ENCODE data around the gene LGALS4.
A peak's percentile ranks its signal among the peaks of the same experiment; 100 is the strongest.

LGALS4 gene

DNA sequence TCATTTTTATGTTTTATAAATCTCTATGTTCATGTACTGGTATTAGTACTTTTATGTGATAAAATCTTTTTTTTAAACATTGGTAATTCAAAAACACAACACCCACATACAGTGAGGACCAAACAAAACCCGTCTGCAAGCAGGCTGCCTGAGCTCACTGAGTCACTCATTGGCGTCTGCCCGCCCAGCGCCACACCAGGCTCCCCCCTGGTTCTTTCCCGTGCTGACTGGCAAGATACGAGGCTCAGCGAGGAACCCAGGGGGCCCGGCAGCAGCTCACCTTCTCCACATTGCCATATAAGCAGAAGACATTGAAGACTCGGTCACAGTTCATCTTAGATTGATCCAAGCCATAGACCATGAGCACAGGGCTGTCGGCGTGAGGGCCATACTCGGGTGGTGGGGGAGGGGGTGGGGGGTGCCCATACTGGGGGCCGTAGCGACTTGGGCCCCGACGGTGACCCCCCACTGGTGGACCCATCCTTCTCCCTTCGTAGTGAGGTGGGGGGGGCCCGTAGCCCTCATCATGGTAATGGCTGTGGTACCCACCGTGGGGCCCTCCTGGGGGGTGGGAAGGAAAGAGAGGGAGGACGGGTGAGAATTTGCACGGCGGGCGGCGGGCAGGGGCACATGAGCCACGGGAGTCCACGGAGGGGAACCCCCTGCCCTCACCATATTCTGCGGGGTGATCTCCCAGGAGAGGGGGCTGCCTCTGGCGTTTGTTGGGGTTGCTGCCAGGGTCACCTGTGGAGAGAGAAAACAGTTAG, 27.3 kb upstream of the LGALS4 start:
- H3K4me2 ChIP-seq, result no peak overlapping the region
- TF ChIP-seq, protein P1, sequence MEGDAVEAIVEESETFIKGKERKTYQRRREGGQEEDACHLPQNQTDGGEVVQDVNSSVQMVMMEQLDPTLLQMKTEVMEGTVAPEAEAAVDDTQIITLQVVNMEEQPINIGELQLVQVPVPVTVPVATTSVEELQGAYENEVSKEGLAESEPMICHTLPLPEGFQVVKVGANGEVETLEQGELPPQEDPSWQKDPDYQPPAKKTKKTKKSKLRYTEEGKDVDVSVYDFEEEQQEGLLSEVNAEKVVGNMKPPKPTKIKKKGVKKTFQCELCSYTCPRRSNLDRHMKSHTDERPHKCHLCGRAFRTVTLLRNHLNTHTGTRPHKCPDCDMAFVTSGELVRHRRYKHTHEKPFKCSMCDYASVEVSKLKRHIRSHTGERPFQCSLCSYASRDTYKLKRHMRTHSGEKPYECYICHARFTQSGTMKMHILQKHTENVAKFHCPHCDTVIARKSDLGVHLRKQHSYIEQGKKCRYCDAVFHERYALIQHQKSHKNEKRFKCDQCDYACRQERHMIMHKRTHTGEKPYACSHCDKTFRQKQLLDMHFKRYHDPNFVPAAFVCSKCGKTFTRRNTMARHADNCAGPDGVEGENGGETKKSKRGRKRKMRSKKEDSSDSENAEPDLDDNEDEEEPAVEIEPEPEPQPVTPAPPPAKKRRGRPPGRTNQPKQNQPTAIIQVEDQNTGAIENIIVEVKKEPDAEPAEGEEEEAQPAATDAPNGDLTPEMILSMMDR (conservative IDR thresholded peaks at IDR 0.05; ENCODE audit: low read depth, low read length), result no peak
- peaks cover 42% of the 10 kb centered on the region; the same call in 1 of the 2 replicates for H3K36me3 ChIP-seq (ENCODE audit: insufficient read depth)
- no peaks in the 10 kb centered on the region for H3K4me1 ChIP-seq (ENCODE audit: low read depth, poor library complexity, severe bottlenecking)
- no peak overlapping the region for H3K4me3 ChIP-seq (IDR thresholded peaks at IDR 0.05; ENCODE audit: insufficient read depth, low read depth, low read length)
- H4K20me1 ChIP-seq (ENCODE audit: insufficient read depth), result no peaks in the 10 kb centered on the region; the same call in 1 of the 2 replicates
- no peaks in the 10 kb centered on the region; the same call in 1 of the 2 replicates for H3K27me3 ChIP-seq (ENCODE audit: insufficient read depth, low read depth)
- H3K27ac ChIP-seq, result no peak overlapping the region
- no peak overlapping the region for H2AFZ ChIP-seq (ENCODE audit: low read depth)
- H3K79me2 ChIP-seq (ENCODE audit: insufficient read depth, low read depth), result peaks cover 35% of the 10 kb centered on the region
- H3K9ac ChIP-seq, result no peak overlapping the region

DNA sequence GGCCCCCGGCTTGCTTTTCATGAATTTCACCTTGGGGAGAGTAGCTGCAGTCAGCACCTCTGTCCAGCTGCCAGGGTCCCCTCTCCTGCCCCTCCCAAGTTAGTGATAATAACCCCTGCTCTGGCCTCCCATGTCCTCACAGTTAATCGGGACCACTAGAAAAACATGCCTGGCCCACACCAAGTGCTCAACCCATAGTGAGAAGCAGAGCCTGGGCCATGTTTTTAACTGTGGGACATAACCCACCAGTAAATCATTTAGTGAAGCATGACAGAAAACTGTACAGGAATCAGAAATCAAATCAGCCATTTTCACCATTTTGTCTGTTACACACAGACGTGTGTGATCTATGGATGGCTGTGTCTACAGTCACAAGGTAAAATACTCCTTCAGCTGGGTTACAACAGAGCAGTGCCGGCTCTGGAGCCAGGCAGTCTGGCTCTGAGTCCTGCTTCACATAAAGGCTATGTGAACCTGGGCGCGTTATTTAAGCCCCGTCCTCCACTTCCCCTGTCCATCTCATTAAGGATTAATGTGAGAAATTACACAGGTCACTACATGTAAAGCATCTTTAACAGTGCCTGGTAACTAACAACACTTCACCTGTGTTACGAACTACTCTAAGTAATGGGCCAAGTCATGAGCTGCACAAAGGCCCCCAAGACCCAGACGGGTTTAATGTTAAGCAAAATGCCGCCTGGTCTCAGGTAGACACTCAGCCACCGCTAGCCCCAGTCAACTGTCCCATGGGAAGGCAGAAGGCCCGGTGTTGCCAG, 26.4 kb upstream of the LGALS4 start:
- Histone ChIP-seq H3K4me1 (ENCODE audit: low read depth, poor library complexity, severe bottlenecking) (no peaks in the 10 kb centered on the region), H3K27me3 (ENCODE audit: insufficient read depth, low read depth) (no peaks in the 10 kb centered on the region; the same call in 1 of the 2 replicates), H3K27ac (0 out of 2 replicates have a peak overlapping the region, but pooled peaks have one; percentile 6), H3K79me2 (ENCODE audit: insufficient read depth, low read depth) (peaks cover 27% of the 10 kb centered on the region; the same call in 1 of the 2 replicates), H2AFZ (ENCODE audit: low read depth) (no peak overlapping the region), H4K20me1 (ENCODE audit: insufficient read depth) (no peaks in the 10 kb centered on the region), H3K4me2 (no peak overlapping the region), H3K36me3 (ENCODE audit: insufficient read depth) (peaks cover 35% of the 10 kb centered on the region; the same call in 1 of the 2 replicates), H3K9ac (no peak overlapping the region), H3K4me3 (IDR thresholded peaks at IDR 0.05; ENCODE audit: insufficient read depth, low read depth, low read length) (no peak overlapping the region)
- TF ChIP-seq, protein P1 (conservative IDR thresholded peaks at IDR 0.05; ENCODE audit: low read depth, low read length), result no peak

DNA sequence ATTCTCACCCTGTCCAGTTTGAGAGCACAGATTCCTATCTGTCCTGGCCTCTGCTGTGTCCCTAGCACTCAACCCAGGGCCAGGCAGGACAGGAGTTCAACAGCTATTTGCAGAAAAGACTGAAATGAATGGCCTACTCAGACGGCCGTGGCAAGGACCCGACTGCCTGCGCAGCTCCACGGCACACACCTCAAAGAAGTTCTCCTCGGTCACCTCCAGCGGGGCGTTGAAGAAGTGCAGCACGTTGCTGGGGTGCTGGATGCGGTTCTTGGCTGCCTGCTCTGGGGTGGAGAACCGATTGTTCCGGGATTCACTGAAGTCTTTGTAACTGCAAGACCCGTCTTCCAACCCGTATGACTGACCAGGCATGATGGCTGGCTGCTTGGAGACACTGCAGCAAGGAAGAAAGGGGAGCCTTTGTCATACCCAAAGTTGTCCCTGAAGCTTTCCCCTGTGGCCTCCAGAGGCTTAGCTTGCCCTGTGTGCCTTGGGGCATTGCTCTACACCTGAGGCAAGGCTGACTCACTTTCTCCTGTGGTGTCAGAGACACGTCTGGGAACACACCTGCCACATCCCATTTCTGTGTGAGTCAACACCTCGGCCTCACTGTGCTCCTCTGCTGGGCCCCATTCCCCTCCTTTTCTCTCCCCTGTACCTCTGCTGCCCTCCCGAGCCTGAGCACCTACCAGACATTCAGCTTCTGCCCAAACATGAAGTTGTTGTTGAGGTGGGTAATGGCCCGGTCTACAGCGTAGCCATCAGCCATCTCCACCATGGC, 25.7 kb upstream of the LGALS4 start:
- H3K4me3 ChIP-seq (IDR thresholded peaks at IDR 0.05; ENCODE audit: insufficient read depth, low read depth, low read length), result no peak overlapping the region
- peaks cover 19% of the 10 kb centered on the region; the same call in 1 of the 2 replicates for H3K79me2 ChIP-seq (ENCODE audit: insufficient read depth, low read depth)
- 0 out of 2 replicates have a peak overlapping the region, but pooled peaks have one; percentile 6 for H3K27ac ChIP-seq
- TF ChIP-seq, protein P1 (conservative IDR thresholded peaks at IDR 0.05; ENCODE audit: low read depth, low read length), result no peak
- H3K4me2 ChIP-seq, result no peak overlapping the region
- no peak overlapping the region for H3K9ac ChIP-seq
- no peaks in the 10 kb centered on the region for H4K20me1 ChIP-seq (ENCODE audit: insufficient read depth)
- H3K36me3 ChIP-seq (ENCODE audit: insufficient read depth), result peaks cover 28% of the 10 kb centered on the region; the same call in 1 of the 2 replicates
- no peaks in the 10 kb centered on the region; the same call in 1 of the 2 replicates for H3K27me3 ChIP-seq (ENCODE audit: insufficient read depth, low read depth)
- peaks cover 2% of the 10 kb centered on the region for H3K4me1 ChIP-seq (ENCODE audit: low read depth, poor library complexity, severe bottlenecking)
- H2AFZ ChIP-seq (ENCODE audit: low read depth), result no peak overlapping the region

DNA sequence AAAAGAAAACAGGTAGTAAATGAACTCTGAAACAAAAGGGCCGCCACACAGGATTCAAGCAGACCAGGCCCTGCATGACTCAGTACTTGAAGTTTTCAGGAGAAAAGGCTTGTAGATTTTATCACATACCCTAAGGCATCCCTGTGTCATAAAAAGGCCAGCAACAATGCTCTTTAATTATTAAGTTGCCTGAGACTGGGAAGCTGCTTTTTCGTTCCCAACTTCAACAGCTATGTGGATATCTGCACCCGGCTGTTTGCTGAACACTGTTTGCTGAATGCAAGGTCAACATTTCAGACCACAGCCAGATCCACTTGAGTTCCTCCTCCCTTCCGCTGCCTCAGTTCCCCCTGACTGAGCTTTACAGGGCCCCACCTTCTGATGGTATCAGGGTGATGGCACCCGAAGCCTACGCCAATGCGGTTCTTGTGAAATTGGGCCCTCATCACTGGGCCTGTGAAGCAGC, 24.9 kb upstream of the LGALS4 start:
- H4K20me1 ChIP-seq (ENCODE audit: insufficient read depth), result no peaks in the 10 kb centered on the region
- H3K79me2 ChIP-seq (ENCODE audit: insufficient read depth, low read depth), result peaks cover 12% of the 10 kb centered on the region; the same call in 1 of the 2 replicates
- peaks cover 22% of the 10 kb centered on the region; the same call in 1 of the 2 replicates for H3K36me3 ChIP-seq (ENCODE audit: insufficient read depth)
- no peak overlapping the region for H3K4me3 ChIP-seq (IDR thresholded peaks at IDR 0.05; ENCODE audit: insufficient read depth, low read depth, low read length)
- H3K27ac ChIP-seq, result no peak overlapping the region; the same call in 1 of the 2 replicates
- H3K9ac ChIP-seq, result no peak overlapping the region
- H3K4me1 ChIP-seq (ENCODE audit: low read depth, poor library complexity, severe bottlenecking), result peaks cover 9% of the 10 kb centered on the region
- no peak overlapping the region for H2AFZ ChIP-seq (ENCODE audit: low read depth)
- no peak overlapping the region for H3K4me2 ChIP-seq
- TF ChIP-seq, protein P1 (conservative IDR thresholded peaks at IDR 0.05; ENCODE audit: low read depth, low read length), result no peak
- no peaks in the 10 kb centered on the region; the same call in 1 of the 2 replicates for H3K27me3 ChIP-seq (ENCODE audit: insufficient read depth, low read depth)

All from KMS-11 (cell line).